GM18502 (cell line): ENCODE measurements around the gene DCP1A.
"Not testable (repeated sequence)": the region's sequence is repeated elsewhere in the genome, so short reads cannot be mapped to it uniquely, and the experiment has no call there.

Source experiments
- ATAC-seq: cut with Tn5 transposase; IDR thresholded peaks from one replicate; pipeline ENCODE4 v1.9.1; 2021; ENCODE audit warnings: mild to moderate bottlenecking; ENCODE audit not compliant: unreplicated experiment, poor library complexity

DCP1A gene

GRCh38 chr3:53331871-53332270, 15.5 kb downstream of the DCP1A start:
- ATAC-seq, result no peak

- ATAC-seq, result no peak
Observed at GRCh38 chr3:53329897-53330296, 17.4 kb downstream of the DCP1A start.

GRCh38 chr3:53328746-53329145, 18.6 kb downstream of the DCP1A start:
- ATAC-seq, result no peak

GRCh38 chr3:53327986-53328385, 19.4 kb downstream of the DCP1A start:
- ATAC-seq, result not testable (repeated sequence)

- no peak for ATAC-seq
Observed at GRCh38 chr3:53324105-53324504, 23.2 kb downstream of the DCP1A start.

GRCh38 chr3:53320697-53321096, 26.6 kb downstream of the DCP1A start:
- no peak for ATAC-seq

GRCh38 chr3:53318522-53318921, 28.8 kb downstream of the DCP1A start:
- ATAC-seq, result no peak

- ATAC-seq, result no peak
Observed at GRCh38 chr3:53312832-53313231, 34.5 kb downstream of the DCP1A start.

GRCh38 chr3:53311882-53312281, 35.5 kb downstream of the DCP1A start:
- no peak for ATAC-seq

- ATAC-seq, result no peak
Observed at GRCh38 chr3:53303957-53304356, 43.4 kb downstream of the DCP1A start.

GRCh38 chr3:53303549-53303948, 43.8 kb downstream of the DCP1A start:
- ATAC-seq, result no peak

- ATAC-seq, result no peak
Observed at GRCh38 chr3:53300826-53301225, 46.5 kb downstream of the DCP1A start.

- ATAC-seq, result not testable (repeated sequence)
Observed at GRCh38 chr3:53299611-53300023, 47.7 kb downstream of the DCP1A start.

GRCh38 chr3:53295410-53295809, 51.9 kb downstream of the DCP1A start:
- no peak for ATAC-seq

- no peak for ATAC-seq
Observed at GRCh38 chr3:53293867-53294266, 53.5 kb downstream of the DCP1A start.

- no peak for ATAC-seq
Observed at GRCh38 chr3:53288214-53288613, 59.1 kb downstream of the DCP1A start.

GRCh38 chr3:53287131-53287629, 60.2 kb downstream of the DCP1A start:
- no peak for ATAC-seq

- no peak for ATAC-seq
Observed at GRCh38 chr3:53286727-53287126, 60.6 kb downstream of the DCP1A start.

- ATAC-seq, result no peak
Observed at GRCh38 chr3:53282581-53282980, 64.8 kb downstream of the DCP1A start.

- ATAC-seq, result no peak
Observed at GRCh38 chr3:53278667-53279066, 68.7 kb downstream of the DCP1A start.

- ATAC-seq, result no peak
Observed at GRCh38 chr3:53274938-53275605, 72.3 kb downstream of the DCP1A start.

- no peak for ATAC-seq
Observed at GRCh38 chr3:53273146-53273670, 74.1 kb downstream of the DCP1A start.
